LNCAP (cell line): ENCODE measurements around the gene NACC2.

ENCODE experiments used
- TF ChIP-seq, protein P1 (sequence below): fragments of 450-650 bp; IDR thresholded peaks from 2 replicates; pipeline ENCODE4 v1.5.1; 2017; ENCODE audit warnings: mild to moderate bottlenecking

The NACC2 gene

DNA sequence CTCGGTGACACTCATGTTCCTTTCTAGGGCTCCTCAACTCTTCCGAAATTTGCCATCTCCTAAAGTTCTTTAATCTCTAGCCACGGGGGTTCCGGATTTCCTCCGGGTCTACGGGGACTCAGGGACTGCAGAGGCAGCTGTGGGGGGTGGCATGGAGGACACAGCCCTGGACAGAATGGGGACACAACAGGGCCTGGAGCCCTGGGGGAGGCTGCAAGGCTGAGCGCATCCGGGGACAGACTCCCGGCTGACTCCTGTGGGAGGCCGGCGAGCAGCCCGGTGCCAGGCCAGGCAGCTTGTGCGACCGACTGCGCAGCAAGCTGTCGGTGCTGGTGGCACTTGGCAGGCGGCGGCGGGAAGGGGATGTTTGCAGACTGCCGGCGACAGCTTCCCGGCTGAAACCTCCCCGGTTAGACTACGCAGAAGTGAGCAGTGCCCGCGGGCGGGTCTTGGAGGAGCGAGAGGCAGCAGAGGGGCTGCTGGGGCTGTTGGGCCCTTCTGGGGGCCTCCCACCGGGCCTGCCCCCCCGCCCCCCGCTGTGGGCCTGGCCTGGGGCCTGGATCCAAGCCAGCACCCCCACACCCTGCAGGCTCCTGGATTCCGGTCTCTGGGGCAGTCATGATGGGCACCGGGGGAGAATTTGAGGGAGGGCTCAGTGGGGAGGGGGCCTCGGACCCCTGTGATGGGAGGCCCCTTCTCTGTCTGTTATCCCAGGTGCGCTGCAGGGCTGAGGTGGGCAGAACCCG is 105.2 kb downstream of the NACC2 start:
- TF ChIP-seq, protein P1, sequence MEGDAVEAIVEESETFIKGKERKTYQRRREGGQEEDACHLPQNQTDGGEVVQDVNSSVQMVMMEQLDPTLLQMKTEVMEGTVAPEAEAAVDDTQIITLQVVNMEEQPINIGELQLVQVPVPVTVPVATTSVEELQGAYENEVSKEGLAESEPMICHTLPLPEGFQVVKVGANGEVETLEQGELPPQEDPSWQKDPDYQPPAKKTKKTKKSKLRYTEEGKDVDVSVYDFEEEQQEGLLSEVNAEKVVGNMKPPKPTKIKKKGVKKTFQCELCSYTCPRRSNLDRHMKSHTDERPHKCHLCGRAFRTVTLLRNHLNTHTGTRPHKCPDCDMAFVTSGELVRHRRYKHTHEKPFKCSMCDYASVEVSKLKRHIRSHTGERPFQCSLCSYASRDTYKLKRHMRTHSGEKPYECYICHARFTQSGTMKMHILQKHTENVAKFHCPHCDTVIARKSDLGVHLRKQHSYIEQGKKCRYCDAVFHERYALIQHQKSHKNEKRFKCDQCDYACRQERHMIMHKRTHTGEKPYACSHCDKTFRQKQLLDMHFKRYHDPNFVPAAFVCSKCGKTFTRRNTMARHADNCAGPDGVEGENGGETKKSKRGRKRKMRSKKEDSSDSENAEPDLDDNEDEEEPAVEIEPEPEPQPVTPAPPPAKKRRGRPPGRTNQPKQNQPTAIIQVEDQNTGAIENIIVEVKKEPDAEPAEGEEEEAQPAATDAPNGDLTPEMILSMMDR = no peak

DNA sequence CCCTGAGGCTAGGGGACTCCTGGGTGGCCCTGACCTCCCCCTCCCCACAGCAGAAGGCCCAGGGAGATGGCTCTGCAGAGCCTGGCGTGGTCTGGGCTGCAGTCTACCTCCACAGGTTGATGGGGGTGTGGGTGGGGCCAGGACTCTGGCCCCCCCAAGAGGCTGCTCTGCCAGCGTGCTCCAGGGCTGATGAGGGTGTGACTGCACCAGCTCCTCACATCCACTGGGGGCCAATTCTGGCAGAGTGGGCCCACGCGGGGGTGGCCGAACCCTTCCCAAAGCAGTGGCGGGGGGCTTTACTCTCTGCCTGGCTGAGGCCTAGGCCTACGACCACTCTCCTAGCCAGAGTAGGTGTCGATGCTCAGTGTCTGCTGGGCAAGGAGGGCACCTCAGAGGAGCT is 105.9 kb downstream of the NACC2 start:
- TF ChIP-seq, protein P1 = no peak

DNA sequence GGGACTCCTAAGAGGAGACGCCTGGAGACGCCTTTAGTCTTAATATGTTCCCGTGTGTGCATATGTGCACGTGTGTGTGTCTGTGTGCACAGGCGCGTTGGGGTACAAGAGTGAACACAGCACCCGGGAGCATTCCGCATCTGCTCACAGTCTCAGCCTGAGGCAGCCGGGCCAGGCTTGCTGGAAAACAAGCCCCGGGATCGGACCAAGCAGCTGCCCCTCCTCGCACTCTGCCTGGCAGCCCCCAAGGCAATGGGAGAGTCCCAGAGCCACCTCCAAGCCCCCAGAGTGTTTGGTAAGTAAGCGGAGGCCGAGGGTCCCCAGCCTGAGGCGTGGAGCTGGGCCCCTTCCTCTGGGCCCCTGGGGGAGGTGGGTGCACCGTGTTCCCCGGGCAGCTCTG is 106.6 kb downstream of the NACC2 start:
- TF ChIP-seq, protein P1 = no peak

- TF ChIP-seq, protein P1 = no peak
Measured at GRCh38 chr9:135987838-135988404, 107.2 kb downstream of the NACC2 start.

- TF ChIP-seq, protein P1 = no peak
Measured at GRCh38 chr9:135986605-135987004, 108.5 kb downstream of the NACC2 start.

- TF ChIP-seq, protein P1 = no peak
Measured at GRCh38 chr9:135985889-135986288, 109.2 kb downstream of the NACC2 start.

DNA sequence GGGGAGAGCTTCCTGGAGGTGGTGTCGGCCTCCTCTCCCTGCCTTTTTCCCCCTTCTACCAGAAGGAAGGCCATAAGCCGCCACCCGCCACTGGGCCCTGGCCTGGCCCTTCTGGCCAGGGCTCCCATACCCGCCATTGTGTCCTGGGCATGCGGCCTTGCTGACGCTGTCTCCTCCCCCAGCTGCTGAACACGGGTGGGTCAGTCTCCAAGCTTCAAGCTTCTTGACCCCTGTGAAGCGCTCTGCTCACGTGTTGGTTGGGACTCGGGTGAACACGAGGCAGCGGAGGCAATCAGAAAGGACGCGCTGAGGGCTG is 109.7 kb downstream of the NACC2 start:
- TF ChIP-seq, protein P1 = no peak
